ENCODE data around the gene TJAP1. TPM values are rescaled to one million over a fixed set of nuclear protein-coding genes. Genes with fewer than 3 reads are reported as not detected.

Gene TJAP1
- total RNA-seq, 1 donor from 2014 or later: 12.9 TPM

DNA sequence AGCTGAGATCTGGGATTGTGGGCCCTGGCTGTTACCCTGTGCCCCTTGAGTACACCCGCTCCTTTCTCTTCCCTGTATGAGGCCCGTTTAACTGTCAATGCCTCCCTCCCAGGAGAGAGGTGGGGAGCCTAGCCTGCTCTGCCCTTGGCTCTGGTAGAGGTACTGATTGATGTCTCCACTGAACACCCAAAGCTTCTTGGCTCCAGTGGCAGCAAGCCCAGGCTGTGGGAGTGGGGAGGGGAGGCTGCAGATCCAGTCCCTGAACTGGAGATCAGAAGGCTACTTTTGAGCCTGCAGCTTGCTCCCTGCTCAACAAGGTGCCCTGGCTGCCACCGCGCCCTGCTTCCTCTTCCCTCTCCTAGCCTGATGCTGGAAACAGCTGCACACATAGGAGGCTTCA lies 25.3 kb downstream of the TJAP1 start:
- no peak overlapping the region for H3K4me3 Mint-ChIP-seq
- Histone ChIP-seq H3K4me1 (no peaks in the 10 kb centered on the region), H3K9ac (no peak overlapping the region), H3K36me3 (no peaks in the 10 kb centered on the region), H3F3A (ENCODE audit: low read depth) (peaks cover 14% of the 10 kb centered on the region), H3K79me2 (ENCODE audit: low read depth) (no peaks in the 10 kb centered on the region), H3K27me3 (peaks cover 9% of the 10 kb centered on the region), H3K4me3 (no peak overlapping the region), H2AFZ (replicated peaks) (no peak overlapping the region), H3K27ac (no peak overlapping the region), H3K9me3 (ENCODE audit: low read depth) (no peaks in the 10 kb centered on the region), H4K20me1 (ENCODE audit: low read depth) (peaks cover 5% of the 10 kb centered on the region), H3K4me2 (no peak overlapping the region)
- peaks cover 4% of the 10 kb centered on the region for H3K27me3 Mint-ChIP-seq (ENCODE audit: insufficient read depth, low read depth)
- no peak for TF ChIP-seq EZH2phosphoT487 (IDR thresholded peaks at IDR 0.05)
- no peak for TF ChIP-seq EZH2 (IDR thresholded peaks at IDR 0.05)
- TF ChIP-seq, protein P1, sequence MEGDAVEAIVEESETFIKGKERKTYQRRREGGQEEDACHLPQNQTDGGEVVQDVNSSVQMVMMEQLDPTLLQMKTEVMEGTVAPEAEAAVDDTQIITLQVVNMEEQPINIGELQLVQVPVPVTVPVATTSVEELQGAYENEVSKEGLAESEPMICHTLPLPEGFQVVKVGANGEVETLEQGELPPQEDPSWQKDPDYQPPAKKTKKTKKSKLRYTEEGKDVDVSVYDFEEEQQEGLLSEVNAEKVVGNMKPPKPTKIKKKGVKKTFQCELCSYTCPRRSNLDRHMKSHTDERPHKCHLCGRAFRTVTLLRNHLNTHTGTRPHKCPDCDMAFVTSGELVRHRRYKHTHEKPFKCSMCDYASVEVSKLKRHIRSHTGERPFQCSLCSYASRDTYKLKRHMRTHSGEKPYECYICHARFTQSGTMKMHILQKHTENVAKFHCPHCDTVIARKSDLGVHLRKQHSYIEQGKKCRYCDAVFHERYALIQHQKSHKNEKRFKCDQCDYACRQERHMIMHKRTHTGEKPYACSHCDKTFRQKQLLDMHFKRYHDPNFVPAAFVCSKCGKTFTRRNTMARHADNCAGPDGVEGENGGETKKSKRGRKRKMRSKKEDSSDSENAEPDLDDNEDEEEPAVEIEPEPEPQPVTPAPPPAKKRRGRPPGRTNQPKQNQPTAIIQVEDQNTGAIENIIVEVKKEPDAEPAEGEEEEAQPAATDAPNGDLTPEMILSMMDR (IDR thresholded peaks at IDR 0.05): no peak
- H3K4me1 Mint-ChIP-seq: no peaks in the 10 kb centered on the region
- DNase-seq (ENCODE audit: low spot score): no peak
- no peaks in the 10 kb centered on the region for H3K9me3 Mint-ChIP-seq
- peaks cover 31% of the 10 kb centered on the region for H3K36me3 Mint-ChIP-seq
- no peak overlapping the region for H3K27ac Mint-ChIP-seq

DNA sequence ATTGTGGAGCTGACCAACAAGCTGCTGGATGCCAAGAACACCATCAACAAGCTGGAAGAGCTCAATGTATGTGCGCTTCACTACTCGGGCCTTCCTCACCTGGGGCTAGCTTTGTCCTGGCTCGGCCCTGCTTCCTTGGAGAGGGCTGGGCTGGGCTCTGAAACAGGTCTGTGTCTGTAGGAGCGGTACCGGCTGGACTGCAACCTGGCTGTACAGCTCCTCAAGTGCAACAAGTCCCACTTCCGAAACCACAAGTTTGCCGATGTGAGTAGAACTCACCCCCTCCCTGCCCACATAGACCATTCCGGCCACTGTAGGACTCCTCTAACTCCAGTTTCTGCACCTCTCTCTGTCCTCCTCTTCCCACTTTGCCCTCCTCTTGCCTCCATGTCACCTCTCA lies 26.1 kb downstream of the TJAP1 start:
- no peak overlapping the region for H3K27ac ChIP-seq
- no peak overlapping the region for H3K4me3 ChIP-seq
- no peaks in the 10 kb centered on the region for H3K9me3 ChIP-seq (ENCODE audit: low read depth)
- H3K27me3 ChIP-seq: peaks cover 16% of the 10 kb centered on the region
- no peak overlapping the region for H3K4me2 ChIP-seq
- no peak for TF ChIP-seq EZH2 (IDR thresholded peaks at IDR 0.05)
- TF ChIP-seq EZH2phosphoT487 (IDR thresholded peaks at IDR 0.05): no peak
- TF ChIP-seq, protein P1 (IDR thresholded peaks at IDR 0.05): no peak
- Mint-ChIP-seq H3K4me3 (no peak overlapping the region), H3K4me1 (peaks cover 5% of the 10 kb centered on the region), H3K27ac (no peak overlapping the region), H3K27me3 (ENCODE audit: insufficient read depth, low read depth) (peaks cover 8% of the 10 kb centered on the region), H3K9me3 (no peaks in the 10 kb centered on the region), H3K36me3 (peaks cover 31% of the 10 kb centered on the region)
- H3K79me2 ChIP-seq (ENCODE audit: low read depth): no peaks in the 10 kb centered on the region
- peaks cover 14% of the 10 kb centered on the region for H3F3A ChIP-seq (ENCODE audit: low read depth)
- H3K9ac ChIP-seq: no peak overlapping the region
- H2AFZ ChIP-seq (replicated peaks): no peak overlapping the region
- H3K36me3 ChIP-seq: no peaks in the 10 kb centered on the region
- peaks cover 5% of the 10 kb centered on the region for H4K20me1 ChIP-seq (ENCODE audit: low read depth)
- DNase-seq (ENCODE audit: low spot score): no peak
- H3K4me1 ChIP-seq: no peaks in the 10 kb centered on the region

GRCh38 chr6:43504756-43505593 lies 27.6 kb downstream of the TJAP1 start:
- peaks cover 14% of the 10 kb centered on the region for H3K4me1 Mint-ChIP-seq
- H3K27me3 ChIP-seq: peaks cover 32% of the 10 kb centered on the region
- H3K4me3 Mint-ChIP-seq: no peak overlapping the region
- H3F3A ChIP-seq (ENCODE audit: low read depth): peaks cover 14% of the 10 kb centered on the region
- H3K9me3 Mint-ChIP-seq: no peaks in the 10 kb centered on the region
- no peak overlapping the region for H3K27ac Mint-ChIP-seq
- no peak overlapping the region for H3K9ac ChIP-seq
- no peaks in the 10 kb centered on the region for H3K9me3 ChIP-seq (ENCODE audit: low read depth)
- no peaks in the 10 kb centered on the region for H3K36me3 ChIP-seq
- no peak overlapping the region for H2AFZ ChIP-seq (replicated peaks)
- H3K4me1 ChIP-seq: no peaks in the 10 kb centered on the region
- H3K36me3 Mint-ChIP-seq: peaks cover 30% of the 10 kb centered on the region
- peaks cover 8% of the 10 kb centered on the region for H3K27me3 Mint-ChIP-seq (ENCODE audit: insufficient read depth, low read depth)
- H3K4me2 ChIP-seq: no peak overlapping the region
- TF ChIP-seq, protein P1 (IDR thresholded peaks at IDR 0.05): no peak
- TF ChIP-seq EZH2 (IDR thresholded peaks at IDR 0.05) (no peak), EZH2phosphoT487 (IDR thresholded peaks at IDR 0.05) (no peak)
- H3K4me3 ChIP-seq: no peak overlapping the region
- DNase-seq (ENCODE audit: low spot score): no peak
- peaks cover 15% of the 10 kb centered on the region for H4K20me1 ChIP-seq (ENCODE audit: low read depth)
- no peak overlapping the region for H3K27ac ChIP-seq
- H3K79me2 ChIP-seq (ENCODE audit: low read depth): no peaks in the 10 kb centered on the region

Measured in neural progenitor cell (in vitro differentiated cells).